MG63 (cell line): ENCODE measurements around the gene SLC35E2B. TPM values are rescaled to one million over a fixed set of nuclear protein-coding genes. Genes with fewer than 3 reads are reported as not detected.

Experiments used
- DNase-seq: peaks from one replicate; pipeline ENCODE4 v3.0.0-alpha.2; 2020
- H3K27me3 ChIP-seq: fragments of 250-450 bp; sonication (Bioruptor Pico); 2 replicates; pipeline ENCODE4 v1.5.1; 2020; ENCODE audit warnings: mild to moderate bottlenecking, moderate library complexity
- H3K36me3 ChIP-seq: fragments of 250-450 bp; sonication (Bioruptor Pico); 2 replicates; pipeline ENCODE4 v1.5.1; 2020; ENCODE audit warnings: mild to moderate bottlenecking, moderate library complexity
- H3K4me3 ChIP-seq: fragments of 250-450 bp; sonication (Bioruptor Pico); 2 replicates; pipeline ENCODE4 v1.5.1; 2020; ENCODE audit warnings: mild to moderate bottlenecking, moderate library complexity
- H3K9me3 ChIP-seq: fragments of 250-450 bp; sonication (Bioruptor Pico); 2 replicates; pipeline ENCODE4 v1.5.1; 2020; ENCODE audit warnings: mild to moderate bottlenecking, moderate library complexity
- total RNA-seq: library from RNA; depleted of rRNA; stranded (reverse); fragments of >200 nt; shearing (Covaris generic); gene quantifications from 2 replicates; pipeline ENCODE4 v1.2.3, GENCODE V29; 2014; ENCODE audit warnings: low replicate concordance

Gene SLC35E2B
- total RNA-seq, 1 experiment from 2014 or later, result 21.7 TPM

- DNase-seq, result no peak
- no peaks in the 10 kb centered on the region for H3K27me3 ChIP-seq
- no peak overlapping the region for H3K4me3 ChIP-seq
- H3K9me3 ChIP-seq, result no peaks in the 10 kb centered on the region
- no peaks in the 10 kb centered on the region; the same call in 1 of the 2 replicates for H3K36me3 ChIP-seq
These were observed 68.8 kb downstream of the SLC35E2B start for GRCh38 chr1:1623631-1624442.

GRCh38 chr1:1623181-1623630 is 69.4 kb downstream of the SLC35E2B start:
- no peaks in the 10 kb centered on the region; the same call in 1 of the 2 replicates for H3K36me3 ChIP-seq
- DNase-seq, result no peak

GRCh38 chr1:1622788-1623094 is 69.9 kb downstream of the SLC35E2B start:
- no peak for DNase-seq
- peaks cover 2% of the 10 kb centered on the region for H3K36me3 ChIP-seq
- no peaks in the 10 kb centered on the region for H3K9me3 ChIP-seq
- H3K27me3 ChIP-seq, result no peaks in the 10 kb centered on the region
- H3K4me3 ChIP-seq, result no peak overlapping the region

More at GRCh38 chr1:1623181-1623630, 69.4 kb downstream of the SLC35E2B start:
- Histone ChIP-seq H3K9me3 (no peaks in the 10 kb centered on the region), H3K4me3 (no peak overlapping the region), H3K27me3 (no peaks in the 10 kb centered on the region)

- peaks cover 6% of the 10 kb centered on the region for H3K36me3 ChIP-seq
- H3K9me3 ChIP-seq, result no peaks in the 10 kb centered on the region
- DNase-seq, result peak; percentile 92
- H3K27me3 ChIP-seq, result no peaks in the 10 kb centered on the region
- no peak overlapping the region for H3K4me3 ChIP-seq
These were observed 70.4 kb downstream of the SLC35E2B start for GRCh38 chr1:1622010-1622787.

- H3K36me3 ChIP-seq, result peaks cover 6% of the 10 kb centered on the region
- DNase-seq, result no peak
These were observed 71.2 kb downstream of the SLC35E2B start for GRCh38 chr1:1621173-1622009.

GRCh38 chr1:1620433-1621139 is 72.0 kb downstream of the SLC35E2B start:
- DNase-seq, result no peak
- peaks cover 6% of the 10 kb centered on the region for H3K36me3 ChIP-seq

More at GRCh38 chr1:1621173-1622009, 71.2 kb downstream of the SLC35E2B start:
- no peak overlapping the region for H3K4me3 ChIP-seq
- no peaks in the 10 kb centered on the region for H3K9me3 ChIP-seq
- H3K27me3 ChIP-seq, result no peaks in the 10 kb centered on the region

GRCh38 chr1:1619917-1620361 is 72.7 kb downstream of the SLC35E2B start:
- no peaks in the 10 kb centered on the region for H3K27me3 ChIP-seq
- DNase-seq, result no peak
- peaks cover 6% of the 10 kb centered on the region for H3K36me3 ChIP-seq
- no peak overlapping the region for H3K4me3 ChIP-seq
- no peaks in the 10 kb centered on the region for H3K9me3 ChIP-seq

More at GRCh38 chr1:1620433-1621139, 72.0 kb downstream of the SLC35E2B start:
- Histone ChIP-seq H3K27me3 (no peaks in the 10 kb centered on the region), H3K4me3 (no peak overlapping the region), H3K9me3 (no peaks in the 10 kb centered on the region)

GRCh38 chr1:1618396-1619068 is 74.1 kb downstream of the SLC35E2B start:
- H3K4me3 ChIP-seq, result no peak overlapping the region
- DNase-seq, result no peak

GRCh38 chr1:1617925-1618324 is 74.7 kb downstream of the SLC35E2B start:
- H3K9me3 ChIP-seq, result no peaks in the 10 kb centered on the region
- no peak for DNase-seq
- H3K4me3 ChIP-seq, result no peak overlapping the region
- H3K36me3 ChIP-seq, result peaks cover 8% of the 10 kb centered on the region
- no peaks in the 10 kb centered on the region for H3K27me3 ChIP-seq

More at GRCh38 chr1:1618396-1619068, 74.1 kb downstream of the SLC35E2B start:
- Histone ChIP-seq H3K9me3 (no peaks in the 10 kb centered on the region), H3K27me3 (no peaks in the 10 kb centered on the region), H3K36me3 (peaks cover 8% of the 10 kb centered on the region)

- Histone ChIP-seq H3K36me3 (peaks cover 8% of the 10 kb centered on the region), H3K27me3 (no peaks in the 10 kb centered on the region), H3K4me3 (no peak overlapping the region), H3K9me3 (no peaks in the 10 kb centered on the region)
- DNase-seq, result no peak
These were observed 75.1 kb downstream of the SLC35E2B start for GRCh38 chr1:1617516-1617915.

GRCh38 chr1:1616838-1617237 is 75.8 kb downstream of the SLC35E2B start:
- peaks cover 8% of the 10 kb centered on the region for H3K36me3 ChIP-seq
- H3K27me3 ChIP-seq, result no peaks in the 10 kb centered on the region
- no peak for DNase-seq
- peak overlapping the region; percentile 100 for H3K4me3 ChIP-seq
- no peaks in the 10 kb centered on the region for H3K9me3 ChIP-seq

- peak; percentile 49 for DNase-seq
- peak overlapping the region; percentile 100 for H3K4me3 ChIP-seq
- H3K27me3 ChIP-seq, result no peaks in the 10 kb centered on the region
- H3K36me3 ChIP-seq, result peaks cover 8% of the 10 kb centered on the region
- H3K9me3 ChIP-seq, result no peaks in the 10 kb centered on the region
These were observed 76.4 kb downstream of the SLC35E2B start for GRCh38 chr1:1616045-1616790.

- H3K36me3 ChIP-seq, result peaks cover 8% of the 10 kb centered on the region
- DNase-seq, result peak; percentile 93
- H3K27me3 ChIP-seq, result no peaks in the 10 kb centered on the region
These were observed 77.1 kb downstream of the SLC35E2B start, which contains the start of gene MIB2 for GRCh38 chr1:1615256-1616044. Gene MIB2, plus strand, starts transcription at chr1:1615500. Its CDS starts 7,953 bp downstream, at chr1:1623453.

GRCh38 chr1:1614954-1615255 is 77.7 kb downstream of the SLC35E2B start:
- Histone ChIP-seq H3K36me3 (peaks cover 8% of the 10 kb centered on the region), H3K9me3 (no peaks in the 10 kb centered on the region), H3K27me3 (no peaks in the 10 kb centered on the region), H3K4me3 (peak overlapping the region; percentile 100)
- DNase-seq, result no peak

More at GRCh38 chr1:1615256-1616044, 77.1 kb downstream of the SLC35E2B start, which contains the start of gene MIB2:
- H3K4me3 ChIP-seq, result peak within 1 kb of the TSS; percentile 100
- no peaks in the 10 kb centered on the region for H3K9me3 ChIP-seq
